ENCODE data around the gene RPS6KA5. TPM values are rescaled to one million over a fixed set of nuclear protein-coding genes. Genes with fewer than 3 reads are reported as not detected.
A peak's percentile ranks its signal among the peaks of the same experiment; 100 is the strongest.

RPS6KA5 gene
- total RNA-seq, 1 donor from 2014 or later: 4.4 TPM

DNA sequence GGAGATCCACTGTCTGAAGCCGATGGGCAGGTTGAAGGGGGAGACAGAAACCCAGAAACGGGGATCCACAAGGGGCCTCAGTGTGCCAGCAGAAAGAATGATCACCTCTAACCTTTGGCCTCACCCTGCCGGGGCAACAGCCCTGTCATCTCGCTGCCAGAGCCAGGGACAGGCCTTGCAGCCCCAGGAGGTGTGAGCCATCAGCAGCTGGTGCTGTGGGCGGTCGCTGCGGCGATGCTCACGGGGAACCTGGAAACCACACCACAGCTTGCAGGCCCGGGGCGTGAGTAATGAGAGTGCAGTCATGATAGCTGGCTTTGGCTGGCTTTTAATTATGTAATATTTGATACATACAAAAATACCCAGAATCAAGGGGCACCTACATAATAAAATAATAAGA is 239.5 kb downstream of the RPS6KA5 start:
- H3K4me1 Mint-ChIP-seq (ENCODE audit: low read depth): peaks cover 8% of the 10 kb centered on the region
- peaks cover 17% of the 10 kb centered on the region for H3K27me3 Mint-ChIP-seq
- peaks cover 7% of the 10 kb centered on the region for H3K9me3 Mint-ChIP-seq (ENCODE audit: low read depth)
- H3K36me3 Mint-ChIP-seq (ENCODE audit: insufficient read depth): peaks cover 2% of the 10 kb centered on the region
- DNase-seq (ENCODE audit: low spot score, unreplicated experiment): no peak
- H3K27ac Mint-ChIP-seq: no peak overlapping the region
- H3K4me3 Mint-ChIP-seq (ENCODE audit: low read depth): no peak overlapping the region
- TF ChIP-seq, protein P1, sequence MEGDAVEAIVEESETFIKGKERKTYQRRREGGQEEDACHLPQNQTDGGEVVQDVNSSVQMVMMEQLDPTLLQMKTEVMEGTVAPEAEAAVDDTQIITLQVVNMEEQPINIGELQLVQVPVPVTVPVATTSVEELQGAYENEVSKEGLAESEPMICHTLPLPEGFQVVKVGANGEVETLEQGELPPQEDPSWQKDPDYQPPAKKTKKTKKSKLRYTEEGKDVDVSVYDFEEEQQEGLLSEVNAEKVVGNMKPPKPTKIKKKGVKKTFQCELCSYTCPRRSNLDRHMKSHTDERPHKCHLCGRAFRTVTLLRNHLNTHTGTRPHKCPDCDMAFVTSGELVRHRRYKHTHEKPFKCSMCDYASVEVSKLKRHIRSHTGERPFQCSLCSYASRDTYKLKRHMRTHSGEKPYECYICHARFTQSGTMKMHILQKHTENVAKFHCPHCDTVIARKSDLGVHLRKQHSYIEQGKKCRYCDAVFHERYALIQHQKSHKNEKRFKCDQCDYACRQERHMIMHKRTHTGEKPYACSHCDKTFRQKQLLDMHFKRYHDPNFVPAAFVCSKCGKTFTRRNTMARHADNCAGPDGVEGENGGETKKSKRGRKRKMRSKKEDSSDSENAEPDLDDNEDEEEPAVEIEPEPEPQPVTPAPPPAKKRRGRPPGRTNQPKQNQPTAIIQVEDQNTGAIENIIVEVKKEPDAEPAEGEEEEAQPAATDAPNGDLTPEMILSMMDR (IDR thresholded peaks at IDR 0.05; ENCODE audit: unreplicated experiment): no peak

DNA sequence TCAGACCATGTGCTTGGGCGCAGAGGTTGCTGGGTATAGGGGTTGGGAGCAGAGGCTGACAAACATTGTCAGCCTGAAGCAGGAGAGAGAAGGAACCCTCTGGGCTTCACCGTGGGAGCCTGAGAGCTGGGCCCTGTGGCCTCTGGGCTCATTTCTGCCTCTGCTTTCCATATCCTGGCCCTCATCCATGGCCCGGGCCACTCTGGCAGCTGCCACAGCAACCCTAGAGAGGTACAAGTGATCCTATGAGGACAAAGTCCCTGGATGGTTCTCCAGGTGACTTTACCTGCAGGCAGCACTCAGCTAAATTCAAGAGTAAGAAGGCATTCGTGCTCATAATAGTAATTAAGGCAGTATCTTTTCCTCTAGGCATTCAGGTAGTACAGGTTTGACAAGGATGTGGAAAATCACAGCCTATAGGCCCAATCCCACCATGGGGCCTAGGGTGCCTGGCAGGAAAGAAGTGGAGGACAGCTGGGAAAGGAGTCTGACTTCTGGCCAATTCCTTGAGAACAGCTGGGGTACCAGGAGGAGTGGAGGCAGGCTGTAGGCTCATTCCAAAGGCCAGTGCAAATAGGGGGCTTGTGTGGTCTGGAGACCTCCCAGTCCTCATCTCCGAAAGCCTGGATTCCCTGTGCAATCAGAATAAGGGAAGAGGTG is 240.6 kb downstream of the RPS6KA5 start:
- TF ChIP-seq, protein P1 (IDR thresholded peaks at IDR 0.05; ENCODE audit: unreplicated experiment): no peak
- Mint-ChIP-seq H3K4me3 (ENCODE audit: low read depth) (no peak overlapping the region), H3K4me1 (ENCODE audit: low read depth) (peaks cover 16% of the 10 kb centered on the region), H3K9me3 (ENCODE audit: low read depth) (peaks cover 7% of the 10 kb centered on the region), H3K27me3 (peaks cover 22% of the 10 kb centered on the region), H3K36me3 (ENCODE audit: insufficient read depth) (peaks cover 2% of the 10 kb centered on the region), H3K27ac (peak overlapping the region; percentile 71)
- no peak for DNase-seq (ENCODE audit: low spot score, unreplicated experiment)

DNA sequence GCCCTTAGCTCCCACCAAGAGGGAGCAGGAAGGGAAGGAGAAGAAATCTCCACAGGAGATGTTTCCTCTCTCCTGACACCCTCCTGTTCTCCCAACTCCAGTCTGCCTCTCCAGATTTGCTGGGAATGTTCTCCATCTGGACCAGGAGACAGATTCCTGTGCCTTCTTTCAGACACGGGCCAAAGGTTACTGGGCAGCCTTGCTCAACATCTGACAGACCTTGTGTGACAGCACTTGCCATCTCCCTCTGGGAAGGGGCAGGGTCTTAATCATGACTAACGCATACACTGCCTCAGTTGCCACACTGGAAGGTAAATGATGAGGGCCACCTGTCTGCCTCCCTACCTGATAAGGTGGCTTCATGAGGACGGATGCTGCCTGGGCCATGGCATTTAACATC is 241.7 kb downstream of the RPS6KA5 start:
- Mint-ChIP-seq H3K36me3 (ENCODE audit: insufficient read depth) (no peaks in the 10 kb centered on the region), H3K9me3 (ENCODE audit: low read depth) (peaks cover under 1% of the 10 kb centered on the region), H3K27me3 (peaks cover 22% of the 10 kb centered on the region), H3K27ac (no peak overlapping the region), H3K4me1 (ENCODE audit: low read depth) (peaks cover 28% of the 10 kb centered on the region), H3K4me3 (ENCODE audit: low read depth) (no peak overlapping the region)
- no peak for DNase-seq (ENCODE audit: low spot score, unreplicated experiment)
- TF ChIP-seq, protein P1 (IDR thresholded peaks at IDR 0.05; ENCODE audit: unreplicated experiment): no peak

DNA sequence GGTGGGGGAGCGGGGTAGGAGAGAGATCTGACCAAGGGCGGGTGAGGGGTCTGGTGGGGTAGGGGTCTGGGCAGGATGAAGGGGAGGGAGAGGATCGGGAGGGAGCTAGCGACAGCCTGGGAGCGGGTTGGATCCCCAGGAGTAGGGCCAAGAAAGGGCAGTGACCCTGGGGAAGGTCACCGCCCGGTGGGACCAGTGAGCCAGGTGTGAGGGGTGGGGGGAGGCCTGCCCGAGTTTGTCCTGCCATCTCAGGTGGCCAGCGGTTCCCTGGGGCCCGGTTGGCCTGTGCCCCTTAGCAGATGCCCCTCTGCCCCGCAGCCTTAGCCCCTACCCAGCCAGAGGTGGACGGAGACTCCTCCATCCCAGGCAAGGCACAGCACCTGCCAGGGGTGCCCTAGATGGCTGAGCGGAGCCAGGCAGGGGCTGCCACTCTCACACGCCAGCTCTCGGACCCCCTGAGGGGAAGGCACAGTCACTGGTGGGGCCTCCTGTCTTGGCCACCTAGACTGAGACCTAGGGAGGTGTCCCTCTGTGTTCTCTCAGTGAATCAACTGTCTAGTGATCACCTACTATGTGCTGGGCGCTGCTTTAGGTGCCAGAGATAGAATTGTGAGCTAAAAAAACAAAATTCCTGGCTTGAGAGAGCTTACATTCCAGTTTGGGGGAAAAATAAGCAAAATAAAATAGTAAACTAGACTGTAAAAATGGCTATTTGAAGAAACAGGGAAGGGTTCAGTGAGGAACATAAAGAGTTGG is 243.6 kb downstream of the RPS6KA5 start:
- no peaks in the 10 kb centered on the region for H3K9me3 Mint-ChIP-seq (ENCODE audit: low read depth)
- no peak for DNase-seq (ENCODE audit: low spot score, unreplicated experiment)
- peaks cover 23% of the 10 kb centered on the region for H3K27me3 Mint-ChIP-seq
- peaks cover 42% of the 10 kb centered on the region for H3K4me1 Mint-ChIP-seq (ENCODE audit: low read depth)
- H3K36me3 Mint-ChIP-seq (ENCODE audit: insufficient read depth): no peaks in the 10 kb centered on the region
- no peak overlapping the region for H3K27ac Mint-ChIP-seq
- H3K4me3 Mint-ChIP-seq (ENCODE audit: low read depth): peak overlapping the region; percentile 55
- TF ChIP-seq, protein P1 (IDR thresholded peaks at IDR 0.05; ENCODE audit: unreplicated experiment): no peak

DNA sequence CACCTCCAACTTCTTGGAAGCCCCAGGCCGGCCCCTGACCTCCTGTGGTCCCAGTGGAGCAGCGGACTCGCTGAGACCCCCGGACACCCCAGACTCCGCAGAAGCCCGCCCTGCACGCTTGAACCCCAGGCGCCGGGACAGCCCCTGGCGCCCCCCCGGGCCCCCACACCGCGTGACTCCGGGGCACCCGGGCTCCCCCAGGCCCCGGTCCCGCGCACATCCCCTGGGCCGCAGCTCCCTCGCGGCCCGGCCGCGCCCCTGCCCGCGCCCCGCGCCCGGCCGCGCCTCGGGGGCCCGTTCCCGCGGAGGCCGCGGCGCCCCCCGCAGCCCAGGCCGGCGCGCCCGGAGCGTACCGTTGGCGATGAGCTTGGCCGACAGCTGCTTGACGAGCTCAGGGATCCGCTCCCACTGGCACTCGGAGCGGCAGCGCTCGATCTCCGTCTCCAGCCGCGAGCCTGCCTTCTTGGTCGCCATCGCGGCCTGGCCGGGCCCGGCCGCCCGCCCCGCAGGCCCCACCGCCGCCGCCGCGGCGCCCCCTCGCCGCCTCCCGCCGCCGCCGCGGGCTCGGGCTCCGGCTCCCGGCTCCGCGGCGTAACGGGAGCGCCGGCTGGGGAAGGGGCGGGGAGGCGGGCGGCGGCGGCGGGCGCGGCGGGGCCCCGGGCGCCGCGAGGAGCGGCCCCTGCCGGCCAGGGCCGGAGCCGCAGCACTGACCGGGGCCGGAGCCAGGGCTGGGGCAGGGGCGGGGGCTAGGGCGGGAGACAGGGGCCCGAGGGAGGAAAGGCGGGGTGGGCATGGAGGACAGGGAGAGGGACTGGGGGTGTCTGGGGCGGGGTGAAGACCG is 244.4 kb downstream of the RPS6KA5 start, which contains the start of gene TTC7B:
TSS of gene TTC7B (minus strand) at position 609 of the 841 bp plus-strand sequence. CDS start at position 474, 135 bp downstream.
- Mint-ChIP-seq H3K4me1 (ENCODE audit: low read depth) (peaks cover 48% of the 10 kb centered on the region), H3K27me3 (peaks cover 31% of the 10 kb centered on the region), H3K9me3 (ENCODE audit: low read depth) (no peaks in the 10 kb centered on the region), H3K4me3 (ENCODE audit: low read depth) (peak within 1 kb of the TSS; percentile 90), H3K36me3 (ENCODE audit: insufficient read depth) (no peaks in the 10 kb centered on the region), H3K27ac (peak within 1 kb of the TSS; percentile 75)
- TF ChIP-seq, protein P1 (IDR thresholded peaks at IDR 0.05; ENCODE audit: unreplicated experiment): no peak
- DNase-seq (ENCODE audit: low spot score, unreplicated experiment): peak; percentile 52
